ENCODE measurements around the gene VAV1. TPM values are rescaled to one million over a fixed set of nuclear protein-coding genes. Genes with fewer than 3 reads are reported as not detected.

VAV1 gene
- total RNA-seq, 4 donors from 2014 or later = 1.7 to 4.3 (median 2.6) TPM

DNA sequence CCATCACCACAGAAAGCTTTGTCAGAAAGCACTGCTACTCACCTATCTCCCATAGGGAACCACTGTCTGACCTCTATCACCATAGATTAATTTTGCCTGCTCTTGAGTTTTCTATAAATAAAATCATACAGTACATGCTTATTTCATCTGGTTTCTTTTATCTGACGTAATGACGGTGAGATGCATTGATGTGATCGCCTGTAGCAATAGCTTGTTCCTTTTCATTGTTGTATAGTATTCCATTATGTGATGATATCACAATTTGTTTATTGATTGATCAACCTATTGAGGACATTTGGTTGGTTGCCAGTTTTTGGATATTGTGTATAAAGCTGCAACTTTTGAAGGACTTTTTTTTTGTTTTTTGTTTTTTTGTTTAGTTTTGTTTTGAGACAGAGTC lies 63.0 kb downstream of the VAV1 start:
- Histone ChIP-seq H3K9me3 (no peaks in the 10 kb centered on the region), H3K27me3 (no peaks in the 10 kb centered on the region), H3K36me3 (no peaks in the 10 kb centered on the region), H3K27ac (no peak overlapping the region), H3K4me1 (no peaks in the 10 kb centered on the region), H3K4me3 (replicated peaks in 1 of 3) (no peak overlapping the region)
- intact Hi-C loops (cut with DNase I) = no loop called here
- no peak for TF ChIP-seq POLR2A (IDR thresholded peaks at IDR 0.05)
- TF ChIP-seq CTCF (IDR thresholded peaks at IDR 0.05) = no peak
- 95 to 96% methylated on average over 3 of the region's 3 CpGs for WGBS, 2 donors
- DNase-seq = no peak

DNA sequence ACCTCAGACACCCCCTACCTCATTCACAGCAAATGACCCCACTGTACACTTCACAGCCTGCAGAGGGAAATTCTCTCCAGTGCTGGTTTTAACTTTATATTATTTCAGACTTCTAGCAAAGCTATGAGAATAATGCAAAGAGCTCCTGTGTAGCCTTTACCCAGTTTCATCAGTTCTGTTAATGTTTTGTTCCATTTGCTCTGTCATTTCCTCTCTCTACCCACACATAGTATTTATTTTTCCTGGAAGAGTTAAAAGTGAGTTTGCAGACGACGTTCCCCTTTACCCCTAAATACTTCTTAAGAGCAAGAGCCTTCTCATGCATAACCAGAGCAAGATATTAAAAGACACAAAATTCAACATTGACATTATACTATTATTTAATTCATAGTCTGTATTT lies 65.0 kb downstream of the VAV1 start:
- Histone ChIP-seq H3K4me1 (no peaks in the 10 kb centered on the region), H3K27ac (no peak overlapping the region), H3K36me3 (no peaks in the 10 kb centered on the region), H3K4me3 (replicated peaks in 1 of 3) (no peak overlapping the region), H3K27me3 (no peaks in the 10 kb centered on the region), H3K9me3 (no peaks in the 10 kb centered on the region)
- 17 to 18% methylated on average over 2 of the region's 2 CpGs for WGBS, 2 donors
- intact Hi-C loops (cut with DNase I) = no loop called here
- TF ChIP-seq POLR2A (IDR thresholded peaks at IDR 0.05) = no peak
- no peak for TF ChIP-seq CTCF (IDR thresholded peaks at IDR 0.05)
- no peak for DNase-seq

GRCh38 chr19:6838062-6838655 lies 65.7 kb downstream of the VAV1 start:
- no peak for TF ChIP-seq CTCF (IDR thresholded peaks at IDR 0.05)
- TF ChIP-seq POLR2A (IDR thresholded peaks at IDR 0.05) = no peak
- no peaks in the 10 kb centered on the region for H3K36me3 ChIP-seq
- no peak overlapping the region for H3K27ac ChIP-seq
- no peaks in the 10 kb centered on the region for H3K27me3 ChIP-seq
- intact Hi-C loops (cut with DNase I) = no loop called here
- no peak overlapping the region for H3K4me3 ChIP-seq (replicated peaks in 1 of 3)
- no peaks in the 10 kb centered on the region for H3K9me3 ChIP-seq
- DNase-seq = no peak
- H3K4me1 ChIP-seq = no peaks in the 10 kb centered on the region
- WGBS, 2 donors = 83 to 93% methylated on average over 3 of the region's 3 CpGs

- intact Hi-C loops (cut with DNase I) = no loop called here
- H3K4me1 ChIP-seq = no peaks in the 10 kb centered on the region
- DNase-seq = no peak
- H3K4me3 ChIP-seq (replicated peaks in 1 of 3) = no peak overlapping the region
- 75 to 77% methylated on average over 5 of the region's 5 CpGs for WGBS, 2 donors
- no peaks in the 10 kb centered on the region for H3K36me3 ChIP-seq
- H3K9me3 ChIP-seq = no peaks in the 10 kb centered on the region
- H3K27ac ChIP-seq = no peak overlapping the region
- no peaks in the 10 kb centered on the region for H3K27me3 ChIP-seq
- TF ChIP-seq CTCF (IDR thresholded peaks at IDR 0.05) (no peak), POLR2A (IDR thresholded peaks at IDR 0.05) (no peak)
Measured at GRCh38 chr19:6842871-6843607, 70.5 kb downstream of the VAV1 start.

DNA sequence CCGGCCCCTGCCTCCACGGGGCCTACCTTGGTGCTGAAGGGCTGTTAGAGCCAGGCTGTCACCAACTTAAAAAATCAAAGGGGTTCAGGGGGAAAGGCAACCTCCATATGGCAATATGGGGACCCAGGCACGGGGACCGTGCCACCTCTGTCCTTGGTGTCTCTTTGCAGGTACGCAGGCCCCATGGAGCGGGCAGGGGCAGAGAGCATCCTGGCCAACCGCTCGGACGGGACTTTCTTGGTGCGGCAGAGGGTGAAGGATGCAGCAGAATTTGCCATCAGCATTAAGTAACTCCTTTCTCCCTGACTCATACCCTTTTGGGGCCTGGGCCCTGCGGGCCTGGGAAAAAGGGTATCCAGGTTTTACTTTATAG lies 75.3 kb downstream of the VAV1 start:
- Histone ChIP-seq H3K4me1 (no peaks in the 10 kb centered on the region), H3K27me3 (no peaks in the 10 kb centered on the region), H3K27ac (no peak overlapping the region), H3K36me3 (no peaks in the 10 kb centered on the region), H3K9me3 (no peaks in the 10 kb centered on the region), H3K4me3 (replicated peaks in 1 of 3) (no peak overlapping the region)
- intact Hi-C loops (cut with DNase I) = no loop called here
- DNase-seq = no peak
- TF ChIP-seq CTCF (IDR thresholded peaks at IDR 0.05) (no peak), POLR2A (IDR thresholded peaks at IDR 0.05) (no peak)
- WGBS, 2 donors = 91 to 94% methylated on average over 11 of the region's 11 CpGs

Measured in thyroid gland (tissue), 4 donors.